ENCODE data around the gene CDC5L. TPM values are rescaled to one million over a fixed set of nuclear protein-coding genes. Genes with fewer than 3 reads are reported as not detected.

The CDC5L gene
- total RNA-seq, 2 donors from 2014 or later, result 25.8 to 26.0 TPM

GRCh38 chr6:44415873-44416502, 28.5 kb downstream of the CDC5L start:
- Mint-ChIP-seq H3K27me3 (no peaks in the 10 kb centered on the region), H3K9me3 (peaks cover 3% of the 10 kb centered on the region), H3K4me3 (no peak overlapping the region), H3K4me1 (peaks cover 36% of the 10 kb centered on the region), H3K27ac (peak overlapping the region; percentile 60), H3K36me3 (ENCODE audit: low read depth) (peaks cover 93% of the 10 kb centered on the region)
- peak; percentile 50 for ATAC-seq (replicated peaks)

DNA sequence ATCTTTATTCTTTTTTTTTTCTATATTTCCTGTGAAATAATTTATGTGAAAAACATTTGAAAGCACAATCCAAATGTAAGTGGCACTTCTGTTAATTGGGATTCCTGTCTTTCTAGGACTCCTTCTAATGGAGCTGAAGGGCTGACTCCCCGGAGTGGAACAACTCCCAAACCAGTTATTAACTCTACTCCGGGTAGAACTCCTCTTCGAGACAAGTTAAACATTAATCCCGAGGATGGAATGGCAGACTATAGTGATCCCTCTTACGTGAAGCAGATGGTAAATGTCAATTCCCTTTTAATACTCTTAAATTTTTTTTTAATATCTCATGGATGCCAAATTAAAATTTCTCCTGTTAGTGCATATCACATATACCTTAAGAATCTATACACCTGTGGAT, 35.0 kb downstream of the CDC5L start:
- H3K36me3 Mint-ChIP-seq (ENCODE audit: low read depth), result peaks cover 93% of the 10 kb centered on the region
- no peak overlapping the region for H3K4me3 Mint-ChIP-seq
- no peaks in the 10 kb centered on the region for H3K27me3 Mint-ChIP-seq
- ATAC-seq (replicated peaks), result no peak
- peaks cover 5% of the 10 kb centered on the region for H3K4me1 Mint-ChIP-seq
- no peaks in the 10 kb centered on the region for H3K9me3 Mint-ChIP-seq
- H3K27ac Mint-ChIP-seq, result no peak overlapping the region

GRCh38 chr6:44423306-44423705, 35.8 kb downstream of the CDC5L start:
- Mint-ChIP-seq H3K36me3 (ENCODE audit: low read depth) (peaks cover 96% of the 10 kb centered on the region), H3K27me3 (no peaks in the 10 kb centered on the region), H3K9me3 (no peaks in the 10 kb centered on the region), H3K4me1 (peaks cover 5% of the 10 kb centered on the region), H3K27ac (no peak overlapping the region), H3K4me3 (no peak overlapping the region)
- no peak for ATAC-seq (replicated peaks)

- no peak overlapping the region for H3K4me3 Mint-ChIP-seq
- ATAC-seq (replicated peaks), result no peak
- H3K27me3 Mint-ChIP-seq, result no peaks in the 10 kb centered on the region
- H3K36me3 Mint-ChIP-seq (ENCODE audit: low read depth), result peaks cover 97% of the 10 kb centered on the region
- H3K9me3 Mint-ChIP-seq, result no peaks in the 10 kb centered on the region
- H3K27ac Mint-ChIP-seq, result no peak overlapping the region
- H3K4me1 Mint-ChIP-seq, result peaks cover 1% of the 10 kb centered on the region
These were observed 38.4 kb downstream of the CDC5L start for GRCh38 chr6:44425951-44426350.

DNA sequence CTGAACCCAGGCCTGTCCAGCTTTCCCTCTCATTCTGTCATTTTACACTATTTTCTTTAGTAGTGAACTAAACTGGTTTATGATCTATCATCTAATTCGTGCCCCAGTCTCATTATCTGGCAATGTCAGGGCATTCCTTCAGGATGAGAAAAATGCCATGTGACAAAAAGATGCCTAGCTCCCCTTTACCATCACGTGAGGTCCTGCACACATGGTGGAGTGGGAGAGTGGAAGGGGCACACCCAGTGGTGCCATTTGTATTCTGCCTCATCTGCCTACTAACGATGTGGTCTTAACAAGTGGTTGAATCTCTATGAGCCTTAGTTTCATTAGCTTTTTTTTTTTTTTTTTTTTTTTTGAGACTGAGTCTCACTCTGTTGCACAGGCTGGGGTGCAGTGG, 41.2 kb downstream of the CDC5L start:
- Mint-ChIP-seq H3K4me1 (no peaks in the 10 kb centered on the region), H3K4me3 (no peak overlapping the region), H3K9me3 (no peaks in the 10 kb centered on the region), H3K27me3 (no peaks in the 10 kb centered on the region), H3K36me3 (ENCODE audit: low read depth) (peaks cover 97% of the 10 kb centered on the region), H3K27ac (no peak overlapping the region)
- no peak for ATAC-seq (replicated peaks)

DNA sequence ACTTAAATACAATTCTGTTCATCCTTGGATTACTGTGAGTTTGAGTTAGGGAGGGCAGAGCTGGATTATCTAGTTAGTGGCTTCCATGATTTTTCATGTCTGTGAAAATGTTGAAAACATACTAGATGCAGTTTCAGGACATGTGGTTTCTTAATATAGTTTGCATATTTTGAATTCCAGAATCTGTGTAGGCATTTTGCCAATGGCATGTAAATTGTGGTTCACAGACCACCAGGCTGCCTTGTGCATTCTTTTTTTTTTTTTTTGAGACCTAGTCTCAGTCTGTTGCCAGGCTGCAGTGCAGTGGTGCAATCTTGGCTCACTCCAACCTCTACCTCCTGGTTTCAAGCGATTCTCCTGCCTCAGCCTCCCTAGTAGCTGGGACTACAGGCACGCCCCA, 42.8 kb downstream of the CDC5L start:
- Mint-ChIP-seq H3K9me3 (no peaks in the 10 kb centered on the region), H3K36me3 (ENCODE audit: low read depth) (peaks cover 94% of the 10 kb centered on the region), H3K27ac (no peak overlapping the region), H3K4me1 (peaks cover 7% of the 10 kb centered on the region), H3K4me3 (no peak overlapping the region), H3K27me3 (no peaks in the 10 kb centered on the region)
- ATAC-seq (replicated peaks), result no peak

- ATAC-seq (replicated peaks), result peak; percentile 65
- H3K4me1 Mint-ChIP-seq, result peaks cover 7% of the 10 kb centered on the region
- H3K36me3 Mint-ChIP-seq (ENCODE audit: low read depth), result peaks cover 94% of the 10 kb centered on the region
- no peak overlapping the region for H3K27ac Mint-ChIP-seq
- H3K27me3 Mint-ChIP-seq, result no peaks in the 10 kb centered on the region
- H3K9me3 Mint-ChIP-seq, result no peaks in the 10 kb centered on the region
- no peak overlapping the region for H3K4me3 Mint-ChIP-seq
These were observed 43.7 kb downstream of the CDC5L start for GRCh38 chr6:44431118-44431725.

- Mint-ChIP-seq H3K36me3 (ENCODE audit: low read depth) (peaks cover 94% of the 10 kb centered on the region), H3K4me3 (no peak overlapping the region), H3K27me3 (no peaks in the 10 kb centered on the region), H3K4me1 (peaks cover 11% of the 10 kb centered on the region), H3K9me3 (no peaks in the 10 kb centered on the region), H3K27ac (no peak overlapping the region)
- no peak for ATAC-seq (replicated peaks)
These were observed 44.7 kb downstream of the CDC5L start for GRCh38 chr6:44432227-44432626.

- no peak for ATAC-seq (replicated peaks)
- H3K9me3 Mint-ChIP-seq, result no peaks in the 10 kb centered on the region
- H3K36me3 Mint-ChIP-seq (ENCODE audit: low read depth), result peaks cover 94% of the 10 kb centered on the region
- H3K4me1 Mint-ChIP-seq, result peaks cover 11% of the 10 kb centered on the region
- H3K27ac Mint-ChIP-seq, result no peak overlapping the region
- H3K4me3 Mint-ChIP-seq, result no peak overlapping the region
- H3K27me3 Mint-ChIP-seq, result no peaks in the 10 kb centered on the region
These were observed 45.2 kb downstream of the CDC5L start for GRCh38 chr6:44432726-44433125.

- H3K36me3 Mint-ChIP-seq (ENCODE audit: low read depth), result peaks cover 97% of the 10 kb centered on the region
These were observed 48.0 kb downstream of the CDC5L start for GRCh38 chr6:44435500-44435899.

DNA sequence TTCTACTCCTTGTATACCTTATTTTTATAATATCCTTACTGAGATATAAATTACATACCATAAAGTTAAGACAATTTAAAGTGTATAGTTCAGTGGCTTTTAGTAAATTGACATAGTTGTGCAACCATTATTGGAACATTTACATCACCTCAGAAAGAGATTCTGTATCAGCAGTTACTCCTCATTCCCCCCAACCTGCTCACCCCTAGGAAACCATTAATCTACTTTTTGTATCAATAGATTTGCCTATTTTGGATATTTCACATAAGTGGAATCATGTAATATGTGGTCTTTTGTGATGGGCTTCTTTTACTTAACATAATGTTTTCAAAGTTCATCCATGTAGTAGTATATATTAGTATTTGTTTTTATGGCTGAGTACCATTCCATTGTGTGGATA, 51.3 kb downstream of the CDC5L start:
- H3K36me3 Mint-ChIP-seq (ENCODE audit: low read depth), result peaks cover 96% of the 10 kb centered on the region
- no peak overlapping the region for H3K27ac Mint-ChIP-seq
- H3K27me3 Mint-ChIP-seq, result no peaks in the 10 kb centered on the region
- ATAC-seq (replicated peaks), result no peak
- H3K4me1 Mint-ChIP-seq, result peaks cover 10% of the 10 kb centered on the region
- no peaks in the 10 kb centered on the region for H3K9me3 Mint-ChIP-seq
- H3K4me3 Mint-ChIP-seq, result no peak overlapping the region

More at GRCh38 chr6:44435500-44435899, 48.0 kb downstream of the CDC5L start:
- Mint-ChIP-seq H3K4me3 (no peak overlapping the region), H3K4me1 (peaks cover 11% of the 10 kb centered on the region), H3K27ac (no peak overlapping the region), H3K27me3 (no peaks in the 10 kb centered on the region), H3K9me3 (no peaks in the 10 kb centered on the region)
- no peak for ATAC-seq (replicated peaks)

- Mint-ChIP-seq H3K4me1 (peaks cover 4% of the 10 kb centered on the region), H3K4me3 (no peak overlapping the region), H3K27ac (no peak overlapping the region), H3K27me3 (no peaks in the 10 kb centered on the region), H3K9me3 (no peaks in the 10 kb centered on the region), H3K36me3 (ENCODE audit: low read depth) (peaks cover 95% of the 10 kb centered on the region)
- peak; percentile 35 for ATAC-seq (replicated peaks)
These were observed 52.0 kb downstream of the CDC5L start for GRCh38 chr6:44439270-44440045.

DNA sequence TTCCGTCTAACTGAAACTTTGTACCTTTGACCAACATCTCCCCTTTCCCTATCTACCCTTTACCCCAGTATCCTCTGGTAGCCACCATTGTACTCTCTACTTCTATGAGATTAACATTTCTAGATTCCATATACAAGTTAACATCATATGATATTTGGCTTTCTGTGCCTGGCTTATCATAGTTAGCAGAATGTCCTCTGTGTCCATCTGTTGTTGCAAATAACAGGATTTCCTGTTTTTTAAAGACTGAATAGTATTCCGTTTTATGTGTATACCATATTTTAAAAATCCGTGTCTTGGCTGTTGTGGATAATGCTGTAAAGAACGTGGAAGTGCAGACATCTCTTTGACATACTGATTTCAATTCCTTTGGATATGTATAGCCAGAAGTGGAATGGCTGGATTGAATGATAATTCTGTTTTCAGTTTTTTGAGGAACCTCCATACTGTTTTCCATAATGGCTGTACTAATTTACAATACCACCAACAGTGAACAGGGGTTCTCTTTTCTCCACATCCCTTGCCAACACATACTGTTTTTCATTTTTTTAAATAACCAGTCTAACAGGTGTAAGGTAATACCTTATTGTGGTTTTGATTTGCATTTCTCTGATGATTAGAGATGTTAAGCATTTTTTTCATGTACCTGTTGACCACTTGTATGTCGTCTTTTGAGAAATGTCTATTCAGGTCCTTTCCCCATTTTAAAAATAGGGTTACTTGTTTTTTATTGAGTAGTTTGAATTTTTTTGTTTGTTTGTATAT, 53.8 kb downstream of the CDC5L start:
- Mint-ChIP-seq H3K27me3 (no peaks in the 10 kb centered on the region), H3K9me3 (no peaks in the 10 kb centered on the region), H3K4me3 (no peak overlapping the region), H3K4me1 (peaks cover 4% of the 10 kb centered on the region), H3K27ac (no peak overlapping the region), H3K36me3 (ENCODE audit: low read depth) (peaks cover 98% of the 10 kb centered on the region)
- no peak for ATAC-seq (replicated peaks)

GRCh38 chr6:44442236-44442635, 54.7 kb downstream of the CDC5L start:
- Mint-ChIP-seq H3K27ac (no peak overlapping the region), H3K4me3 (no peak overlapping the region), H3K36me3 (ENCODE audit: low read depth) (peaks cover 98% of the 10 kb centered on the region), H3K9me3 (no peaks in the 10 kb centered on the region), H3K27me3 (no peaks in the 10 kb centered on the region), H3K4me1 (no peaks in the 10 kb centered on the region)
- ATAC-seq (replicated peaks), result no peak
